ENCODE data around the gene TMPRSS7. TPM values are rescaled to one million over a fixed set of nuclear protein-coding genes. Genes with fewer than 3 reads are reported as not detected.

Gene TMPRSS7
- total and polyA plus RNA-seq, 2 experiments from 2014 or later, result not detected

- H3K27ac ChIP-seq (ENCODE audit: low read depth), result no peak overlapping the region
- H2AFZ ChIP-seq, result no peak overlapping the region
- ATAC-seq, result no peak
Observed at GRCh38 chr3:112101916-112102315, 67.4 kb downstream of the TMPRSS7 start.

More at GRCh38 chr3:112101916-112102315, 67.4 kb downstream of the TMPRSS7 start:
- DNase-seq (ENCODE audit: low spot score), result no peak
- Histone ChIP-seq H3F3A (replicated peaks; ENCODE audit: low read depth) (no peaks in the 10 kb centered on the region), H3K27me3 (ENCODE audit: insufficient read depth) (no peaks in the 10 kb centered on the region), H3K9me2 (ENCODE audit: insufficient read depth) (no peaks in the 10 kb centered on the region), H3K79me2 (replicated peaks; ENCODE audit: insufficient read depth) (no peaks in the 10 kb centered on the region), H3K36me3 (ENCODE audit: insufficient read depth) (no peaks in the 10 kb centered on the region; the same call in 1 of the 2 replicates), H3K4me1 (ENCODE audit: insufficient read depth) (no peaks in the 10 kb centered on the region), H4K20me1 (replicated peaks; ENCODE audit: insufficient read depth) (no peaks in the 10 kb centered on the region), H3K4me2 (no peak overlapping the region), H3K4me3 (no peak overlapping the region)
- TF ChIP-seq STAT1 (IDR thresholded peaks at IDR 0.05; ENCODE audit: unreplicated experiment) (no peak), JUNB (IDR thresholded peaks at IDR 0.05; ENCODE audit: unreplicated experiment) (no peak), NANOG (IDR thresholded peaks at IDR 0.05; ENCODE audit: borderline replicate concordance) (no peak), EZH2 (IDR thresholded peaks at IDR 0.05; ENCODE audit: low read depth, unreplicated experiment) (no peak), ZNF114 (CRISPR knock-in tag; IDR thresholded peaks at IDR 0.05) (no peak), CREB1 (CRISPR knock-in tag; IDR thresholded peaks at IDR 0.05; ENCODE audit: low read depth) (no peak), ZNF331 (CRISPR knock-in tag; IDR thresholded peaks at IDR 0.05; ENCODE audit: low read depth) (no peak), EZH2phosphoT487 (IDR thresholded peaks at IDR 0.05; ENCODE audit: unreplicated experiment) (no peak), CTCF (conservative IDR thresholded peaks at IDR 0.05; ENCODE audit: low read depth in 2 of 2) (no peak), POLR2AphosphoS5 (IDR thresholded peaks at IDR 0.05; ENCODE audit: low read depth) (no peak)
- TF ChIP-seq, protein P1, sequence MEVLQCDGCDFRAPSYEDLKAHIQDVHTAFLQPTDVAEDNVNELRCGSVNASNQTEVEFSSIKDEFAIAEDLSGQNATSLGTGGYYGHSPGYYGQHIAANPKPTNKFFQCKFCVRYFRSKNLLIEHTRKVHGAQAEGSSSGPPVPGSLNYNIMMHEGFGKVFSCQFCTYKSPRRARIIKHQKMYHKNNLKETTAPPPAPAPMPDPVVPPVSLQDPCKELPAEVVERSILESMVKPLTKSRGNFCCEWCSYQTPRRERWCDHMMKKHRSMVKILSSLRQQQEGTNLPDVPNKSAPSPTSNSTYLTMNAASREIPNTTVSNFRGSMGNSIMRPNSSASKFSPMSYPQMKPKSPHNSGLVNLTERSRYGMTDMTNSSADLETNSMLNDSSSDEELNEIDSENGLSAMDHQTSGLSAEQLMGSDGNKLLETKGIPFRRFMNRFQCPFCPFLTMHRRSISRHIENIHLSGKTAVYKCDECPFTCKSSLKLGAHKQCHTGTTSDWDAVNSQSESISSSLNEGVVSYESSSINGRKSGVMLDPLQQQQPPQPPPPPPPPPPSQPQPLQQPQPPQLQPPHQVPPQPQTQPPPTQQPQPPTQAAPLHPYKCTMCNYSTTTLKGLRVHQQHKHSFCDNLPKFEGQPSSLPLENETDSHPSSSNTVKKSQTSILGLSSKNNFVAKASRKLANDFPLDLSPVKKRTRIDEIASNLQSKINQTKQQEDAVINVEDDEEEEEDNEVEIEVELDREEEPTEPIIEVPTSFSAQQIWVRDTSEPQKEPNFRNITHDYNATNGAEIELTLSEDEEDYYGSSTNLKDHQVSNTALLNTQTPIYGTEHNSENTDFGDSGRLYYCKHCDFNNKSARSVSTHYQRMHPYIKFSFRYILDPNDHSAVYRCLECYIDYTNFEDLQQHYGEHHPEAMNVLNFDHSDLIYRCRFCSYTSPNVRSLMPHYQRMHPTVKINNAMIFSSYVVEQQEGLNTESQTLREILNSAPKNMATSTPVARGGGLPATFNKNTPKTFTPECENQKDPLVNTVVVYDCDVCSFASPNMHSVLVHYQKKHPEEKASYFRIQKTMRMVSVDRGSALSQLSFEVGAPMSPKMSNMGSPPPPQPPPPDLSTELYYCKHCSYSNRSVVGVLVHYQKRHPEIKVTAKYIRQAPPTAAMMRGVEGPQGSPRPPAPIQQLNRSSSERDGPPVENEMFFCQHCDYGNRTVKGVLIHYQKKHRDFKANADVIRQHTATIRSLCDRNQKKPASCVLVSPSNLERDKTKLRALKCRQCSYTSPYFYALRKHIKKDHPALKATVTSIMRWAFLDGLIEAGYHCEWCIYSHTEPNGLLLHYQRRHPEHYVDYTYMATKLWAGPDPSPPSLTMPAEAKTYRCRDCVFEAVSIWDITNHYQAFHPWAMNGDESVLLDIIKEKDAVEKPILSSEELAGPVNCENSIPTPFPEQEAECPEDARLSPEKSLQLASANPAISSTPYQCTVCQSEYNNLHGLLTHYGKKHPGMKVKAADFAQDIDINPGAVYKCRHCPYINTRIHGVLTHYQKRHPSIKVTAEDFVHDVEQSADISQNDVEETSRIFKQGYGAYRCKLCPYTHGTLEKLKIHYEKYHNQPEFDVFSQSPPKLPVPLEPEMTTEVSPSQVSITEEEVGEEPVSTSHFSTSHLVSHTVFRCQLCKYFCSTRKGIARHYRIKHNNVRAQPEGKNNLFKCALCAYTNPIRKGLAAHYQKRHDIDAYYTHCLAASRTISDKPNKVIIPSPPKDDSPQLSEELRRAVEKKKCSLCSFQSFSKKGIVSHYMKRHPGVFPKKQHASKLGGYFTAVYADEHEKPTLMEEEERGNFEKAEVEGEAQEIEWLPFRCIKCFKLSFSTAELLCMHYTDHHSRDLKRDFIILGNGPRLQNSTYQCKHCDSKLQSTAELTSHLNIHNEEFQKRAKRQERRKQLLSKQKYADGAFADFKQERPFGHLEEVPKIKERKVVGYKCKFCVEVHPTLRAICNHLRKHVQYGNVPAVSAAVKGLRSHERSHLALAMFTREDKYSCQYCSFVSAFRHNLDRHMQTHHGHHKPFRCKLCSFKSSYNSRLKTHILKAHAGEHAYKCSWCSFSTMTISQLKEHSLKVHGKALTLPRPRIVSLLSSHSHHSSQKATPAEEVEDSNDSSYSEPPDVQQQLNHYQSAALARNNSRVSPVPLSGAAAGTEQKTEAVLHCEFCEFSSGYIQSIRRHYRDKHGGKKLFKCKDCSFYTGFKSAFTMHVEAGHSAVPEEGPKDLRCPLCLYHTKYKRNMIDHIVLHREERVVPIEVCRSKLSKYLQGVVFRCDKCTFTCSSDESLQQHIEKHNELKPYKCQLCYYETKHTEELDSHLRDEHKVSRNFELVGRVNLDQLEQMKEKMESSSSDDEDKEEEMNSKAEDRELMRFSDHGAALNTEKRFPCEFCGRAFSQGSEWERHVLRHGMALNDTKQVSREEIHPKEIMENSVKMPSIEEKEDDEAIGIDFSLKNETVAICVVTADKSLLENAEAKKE (CRISPR knock-in tag; IDR thresholded peaks at IDR 0.05), result no peak
- TF ChIP-seq, protein P2, sequence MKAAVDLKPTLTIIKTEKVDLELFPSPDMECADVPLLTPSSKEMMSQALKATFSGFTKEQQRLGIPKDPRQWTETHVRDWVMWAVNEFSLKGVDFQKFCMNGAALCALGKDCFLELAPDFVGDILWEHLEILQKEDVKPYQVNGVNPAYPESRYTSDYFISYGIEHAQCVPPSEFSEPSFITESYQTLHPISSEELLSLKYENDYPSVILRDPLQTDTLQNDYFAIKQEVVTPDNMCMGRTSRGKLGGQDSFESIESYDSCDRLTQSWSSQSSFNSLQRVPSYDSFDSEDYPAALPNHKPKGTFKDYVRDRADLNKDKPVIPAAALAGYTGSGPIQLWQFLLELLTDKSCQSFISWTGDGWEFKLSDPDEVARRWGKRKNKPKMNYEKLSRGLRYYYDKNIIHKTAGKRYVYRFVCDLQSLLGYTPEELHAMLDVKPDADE (IDR thresholded peaks at IDR 0.05), result no peak
- TF ChIP-seq, protein P3, sequence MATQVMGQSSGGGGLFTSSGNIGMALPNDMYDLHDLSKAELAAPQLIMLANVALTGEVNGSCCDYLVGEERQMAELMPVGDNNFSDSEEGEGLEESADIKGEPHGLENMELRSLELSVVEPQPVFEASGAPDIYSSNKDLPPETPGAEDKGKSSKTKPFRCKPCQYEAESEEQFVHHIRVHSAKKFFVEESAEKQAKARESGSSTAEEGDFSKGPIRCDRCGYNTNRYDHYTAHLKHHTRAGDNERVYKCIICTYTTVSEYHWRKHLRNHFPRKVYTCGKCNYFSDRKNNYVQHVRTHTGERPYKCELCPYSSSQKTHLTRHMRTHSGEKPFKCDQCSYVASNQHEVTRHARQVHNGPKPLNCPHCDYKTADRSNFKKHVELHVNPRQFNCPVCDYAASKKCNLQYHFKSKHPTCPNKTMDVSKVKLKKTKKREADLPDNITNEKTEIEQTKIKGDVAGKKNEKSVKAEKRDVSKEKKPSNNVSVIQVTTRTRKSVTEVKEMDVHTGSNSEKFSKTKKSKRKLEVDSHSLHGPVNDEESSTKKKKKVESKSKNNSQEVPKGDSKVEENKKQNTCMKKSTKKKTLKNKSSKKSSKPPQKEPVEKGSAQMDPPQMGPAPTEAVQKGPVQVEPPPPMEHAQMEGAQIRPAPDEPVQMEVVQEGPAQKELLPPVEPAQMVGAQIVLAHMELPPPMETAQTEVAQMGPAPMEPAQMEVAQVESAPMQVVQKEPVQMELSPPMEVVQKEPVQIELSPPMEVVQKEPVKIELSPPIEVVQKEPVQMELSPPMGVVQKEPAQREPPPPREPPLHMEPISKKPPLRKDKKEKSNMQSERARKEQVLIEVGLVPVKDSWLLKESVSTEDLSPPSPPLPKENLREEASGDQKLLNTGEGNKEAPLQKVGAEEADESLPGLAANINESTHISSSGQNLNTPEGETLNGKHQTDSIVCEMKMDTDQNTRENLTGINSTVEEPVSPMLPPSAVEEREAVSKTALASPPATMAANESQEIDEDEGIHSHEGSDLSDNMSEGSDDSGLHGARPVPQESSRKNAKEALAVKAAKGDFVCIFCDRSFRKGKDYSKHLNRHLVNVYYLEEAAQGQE (IDR thresholded peaks at IDR 0.05; ENCODE audit: unreplicated experiment), result no peak
- peaks cover 1% of the 10 kb centered on the region for H3K27me3 Mint-ChIP-seq (ENCODE audit: insufficient read depth, low read depth, poor library complexity)
- H3K36me3 Mint-ChIP-seq (ENCODE audit: low read depth), result no peaks in the 10 kb centered on the region; the same call in 1 of the 3 replicates
- no peak overlapping the region for H3K27ac Mint-ChIP-seq
- no peak overlapping the region for H3K4me3 Mint-ChIP-seq
- H3K4me1 Mint-ChIP-seq, result no peaks in the 10 kb centered on the region
- no peaks in the 10 kb centered on the region for H3K9me3 Mint-ChIP-seq

Measured in GM23338 (cell line).